GM10266 (cell line): ENCODE measurements around the gene NSD1.
A peak's percentile ranks its signal among the peaks of the same experiment; 100 is the strongest.

Experiments
- DNase-seq: peaks from one replicate; pipeline ENCODE4 v3.0.0; 2012; ENCODE audit errors: extremely low spot score
- TF ChIP-seq, protein P1 (sequence below): IDR thresholded peaks from 2 replicates; pipeline ENCODE4 v1.5.1; 2012; ENCODE audit warnings: mild to moderate bottlenecking, low read depth; ENCODE audit not compliant: control insufficient read depth, insufficient read depth; ENCODE audit errors: missing control alignments

NSD1 gene

GRCh38 chr5:177111720-177112394 lies 21.7 kb upstream of the NSD1 start:
- TF ChIP-seq, protein P1, sequence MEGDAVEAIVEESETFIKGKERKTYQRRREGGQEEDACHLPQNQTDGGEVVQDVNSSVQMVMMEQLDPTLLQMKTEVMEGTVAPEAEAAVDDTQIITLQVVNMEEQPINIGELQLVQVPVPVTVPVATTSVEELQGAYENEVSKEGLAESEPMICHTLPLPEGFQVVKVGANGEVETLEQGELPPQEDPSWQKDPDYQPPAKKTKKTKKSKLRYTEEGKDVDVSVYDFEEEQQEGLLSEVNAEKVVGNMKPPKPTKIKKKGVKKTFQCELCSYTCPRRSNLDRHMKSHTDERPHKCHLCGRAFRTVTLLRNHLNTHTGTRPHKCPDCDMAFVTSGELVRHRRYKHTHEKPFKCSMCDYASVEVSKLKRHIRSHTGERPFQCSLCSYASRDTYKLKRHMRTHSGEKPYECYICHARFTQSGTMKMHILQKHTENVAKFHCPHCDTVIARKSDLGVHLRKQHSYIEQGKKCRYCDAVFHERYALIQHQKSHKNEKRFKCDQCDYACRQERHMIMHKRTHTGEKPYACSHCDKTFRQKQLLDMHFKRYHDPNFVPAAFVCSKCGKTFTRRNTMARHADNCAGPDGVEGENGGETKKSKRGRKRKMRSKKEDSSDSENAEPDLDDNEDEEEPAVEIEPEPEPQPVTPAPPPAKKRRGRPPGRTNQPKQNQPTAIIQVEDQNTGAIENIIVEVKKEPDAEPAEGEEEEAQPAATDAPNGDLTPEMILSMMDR: peak; percentile 93
- peak; percentile 82 for DNase-seq

- TF ChIP-seq, protein P1: no peak
- no peak for DNase-seq
Observed at GRCh38 chr5:177112589-177113220, 20.9 kb upstream of the NSD1 start.

GRCh38 chr5:177113566-177114424 lies 19.8 kb upstream of the NSD1 start:
- peak; percentile 92 for DNase-seq
- TF ChIP-seq, protein P1: peak; percentile 99

DNA sequence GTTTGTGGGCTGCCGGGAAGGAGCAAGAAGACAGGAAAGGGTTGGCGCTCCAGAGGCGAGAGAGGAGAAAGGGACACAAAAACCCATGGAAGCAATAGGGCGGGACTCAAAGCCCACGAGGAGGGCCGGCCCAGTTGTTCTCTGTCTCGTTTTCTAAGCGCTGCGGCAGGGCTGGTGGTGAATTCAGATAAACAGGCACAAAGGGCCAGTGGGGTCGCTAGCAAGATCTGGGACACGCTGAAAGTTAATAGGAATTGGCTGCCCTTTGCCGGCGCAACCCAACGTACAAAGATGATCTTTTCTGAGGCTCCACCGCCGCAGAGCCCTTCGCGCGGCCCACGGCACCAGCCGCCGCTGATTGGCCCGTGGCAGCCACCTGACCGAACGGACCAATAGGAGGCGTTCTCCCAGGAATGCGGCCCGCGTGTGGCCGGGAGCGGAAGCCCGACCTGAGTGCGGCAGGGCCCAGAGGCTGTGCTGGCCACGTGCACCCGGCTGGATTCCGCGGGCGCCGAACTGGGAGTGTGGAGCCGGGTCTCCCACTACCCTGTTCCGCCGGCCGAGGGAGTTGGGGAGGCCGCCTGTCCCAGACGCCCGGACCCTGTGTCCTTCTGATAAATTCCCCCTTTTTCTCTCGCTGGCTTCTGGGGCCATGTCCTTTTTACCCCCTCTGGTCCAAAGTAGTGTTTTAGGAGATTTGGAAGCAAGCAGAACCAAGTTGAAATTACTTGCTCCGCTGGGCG lies 16.8 kb upstream of the NSD1 start:
- DNase-seq: peak; percentile 82
- TF ChIP-seq, protein P1: no peak

DNA sequence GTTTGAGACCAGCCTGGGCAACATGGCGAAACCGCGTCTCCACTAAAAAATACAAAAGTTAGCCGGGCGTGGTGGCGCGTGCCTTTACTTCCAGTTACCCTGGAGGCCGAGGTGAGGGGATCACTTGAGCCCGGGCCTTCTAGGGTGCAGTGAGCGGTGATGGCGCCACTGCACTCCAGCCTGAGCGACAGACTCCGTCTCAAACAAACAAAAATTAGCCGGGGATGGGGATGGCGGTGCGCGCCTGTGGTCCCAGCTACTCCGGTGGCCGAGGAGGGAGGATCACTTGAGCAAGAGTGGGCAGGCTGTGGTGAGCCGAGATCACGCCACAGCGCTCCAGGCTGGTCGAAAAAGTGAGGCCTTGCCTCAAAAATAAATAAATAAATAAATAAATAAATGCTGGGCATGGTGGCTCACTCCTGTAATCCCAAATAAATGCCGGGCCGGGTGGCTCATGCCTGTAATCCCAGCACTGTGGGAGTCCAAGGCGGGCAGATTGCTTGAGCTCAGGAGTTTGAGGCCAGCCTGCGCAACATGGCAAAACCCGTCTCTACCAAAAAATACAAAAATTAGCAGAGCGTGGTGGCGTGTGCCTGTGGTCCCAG lies 16.0 kb upstream of the NSD1 start:
- TF ChIP-seq, protein P1: no peak
- no peak for DNase-seq

GRCh38 chr5:177122566-177122965 lies 11.0 kb upstream of the NSD1 start:
- no peak for DNase-seq
- TF ChIP-seq, protein P1: no peak
